Uterus (tissue), 4 donors: ENCODE measurements around the gene FAM216B. TPM values are rescaled to one million over a fixed set of nuclear protein-coding genes. Genes with fewer than 3 reads are reported as not detected.

Source experiments
- DNase-seq, 2 donors: peaks; one replicate each; pipeline ENCODE4 v3.0.0-alpha.2; 2019 to 2020
- H3K27ac ChIP-seq, 2 donors: fragments of 200-600 bp; sonication (generic); 1 replicate in 1 of 2; 2 replicates in 1 of 2; pipeline ENCODE4 v1.5.1; 2016 to 2018
- H3K27me3 ChIP-seq, 2 donors: fragments of 200-600 bp; sonication (generic); one replicate each; pipeline ENCODE4 v1.5.1; 2018 to 2019; ENCODE audit warnings: control low read depth in 1 of 2
- H3K36me3 ChIP-seq, 2 donors: fragments of 200-600 bp; sonication (generic); one replicate each; pipeline ENCODE4 v1.5.1; 2019; ENCODE audit warnings: control low read depth in 1 of 2
- H3K4me1 ChIP-seq, 2 donors: fragments of 200-600 bp; sonication (generic); one replicate each; pipeline ENCODE4 v1.5.1; 2018 to 2019; ENCODE audit warnings: control low read depth in 1 of 2
- H3K4me3 ChIP-seq, 2 donors: fragments of 200-600 bp; sonication (generic); 1 replicate in 1 of 2; 2 replicates in 1 of 2; pipeline ENCODE4 v1.5.1; 2018 to 2019; ENCODE audit warnings: mild to moderate bottlenecking in 1 of 2
- H3K9me3 ChIP-seq, 2 donors: fragments of 200-600 bp; sonication (generic); one replicate each; pipeline ENCODE4 v1.5.1; 2019; ENCODE audit warnings: control low read depth in 1 of 2
- POLR2A ChIP-seq, 2 donors: fragments of 450-650 bp; IDR thresholded peaks; one replicate each; pipeline ENCODE4 v1.6.1; 2016; ENCODE audit warnings: antibody characterized with exemption in 2 of 2, mild to moderate bottlenecking in 1 of 2, moderate library complexity in 1 of 2
- intact Hi-C: fragments of 100-400 bp; cut with DNase I; formaldehyde crosslinking; loops from one replicate; pipeline ENCODE4 v1.15.1; 2023; ENCODE audit warnings: low total_unique reads
- total RNA-seq, 4 donors: library from RNA; depleted of rRNA in 3 of 4; stranded (reverse); fragments of >200 nt in 3 of 4; gene quantifications; one replicate each; pipeline versions ENCODE4 v1.1.0 to v1.2.4, GENCODE V29; 2014 to 2023
- TF ChIP-seq, protein P1 (sequence below), 4 experiments: fragments of 200-600 bp in 2 of 4; fragments of 450-650 bp in 2 of 4; sonication (generic) in 2 of 4; IDR thresholded peaks; one replicate each; pipeline ENCODE4 v1.5.1; 2016 to 2019; ENCODE audit warnings: antibody characterized with exemption in 4 of 4, mild to moderate bottlenecking in 2 of 4, moderate library complexity in 1 of 4
- donor health status: DM: yes; HTN: yes; CAD: no.

Gene FAM216B
- total RNA-seq, 4 donors from 2014 or later, result 0.27 to 6.2 (median 0.59) TPM; not detected in 1

GRCh38 chr13:42803563-42804204 is 22.3 kb downstream of the FAM216B start:
- no peak for TF ChIP-seq POLR2A (IDR thresholded peaks at IDR 0.05)
- TF ChIP-seq, protein P1, sequence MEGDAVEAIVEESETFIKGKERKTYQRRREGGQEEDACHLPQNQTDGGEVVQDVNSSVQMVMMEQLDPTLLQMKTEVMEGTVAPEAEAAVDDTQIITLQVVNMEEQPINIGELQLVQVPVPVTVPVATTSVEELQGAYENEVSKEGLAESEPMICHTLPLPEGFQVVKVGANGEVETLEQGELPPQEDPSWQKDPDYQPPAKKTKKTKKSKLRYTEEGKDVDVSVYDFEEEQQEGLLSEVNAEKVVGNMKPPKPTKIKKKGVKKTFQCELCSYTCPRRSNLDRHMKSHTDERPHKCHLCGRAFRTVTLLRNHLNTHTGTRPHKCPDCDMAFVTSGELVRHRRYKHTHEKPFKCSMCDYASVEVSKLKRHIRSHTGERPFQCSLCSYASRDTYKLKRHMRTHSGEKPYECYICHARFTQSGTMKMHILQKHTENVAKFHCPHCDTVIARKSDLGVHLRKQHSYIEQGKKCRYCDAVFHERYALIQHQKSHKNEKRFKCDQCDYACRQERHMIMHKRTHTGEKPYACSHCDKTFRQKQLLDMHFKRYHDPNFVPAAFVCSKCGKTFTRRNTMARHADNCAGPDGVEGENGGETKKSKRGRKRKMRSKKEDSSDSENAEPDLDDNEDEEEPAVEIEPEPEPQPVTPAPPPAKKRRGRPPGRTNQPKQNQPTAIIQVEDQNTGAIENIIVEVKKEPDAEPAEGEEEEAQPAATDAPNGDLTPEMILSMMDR (IDR thresholded peaks at IDR 0.05), result no peak
- Histone ChIP-seq H3K9me3 (no peaks in the 10 kb centered on the region), H3K4me3 (no peak overlapping the region), H3K27me3 (no peaks in the 10 kb centered on the region), H3K4me1 (no peaks in the 10 kb centered on the region), H3K27ac (no peak overlapping the region), H3K36me3 (no peaks in the 10 kb centered on the region)
- no peak for DNase-seq
- intact Hi-C loops, result no loop called here

DNA sequence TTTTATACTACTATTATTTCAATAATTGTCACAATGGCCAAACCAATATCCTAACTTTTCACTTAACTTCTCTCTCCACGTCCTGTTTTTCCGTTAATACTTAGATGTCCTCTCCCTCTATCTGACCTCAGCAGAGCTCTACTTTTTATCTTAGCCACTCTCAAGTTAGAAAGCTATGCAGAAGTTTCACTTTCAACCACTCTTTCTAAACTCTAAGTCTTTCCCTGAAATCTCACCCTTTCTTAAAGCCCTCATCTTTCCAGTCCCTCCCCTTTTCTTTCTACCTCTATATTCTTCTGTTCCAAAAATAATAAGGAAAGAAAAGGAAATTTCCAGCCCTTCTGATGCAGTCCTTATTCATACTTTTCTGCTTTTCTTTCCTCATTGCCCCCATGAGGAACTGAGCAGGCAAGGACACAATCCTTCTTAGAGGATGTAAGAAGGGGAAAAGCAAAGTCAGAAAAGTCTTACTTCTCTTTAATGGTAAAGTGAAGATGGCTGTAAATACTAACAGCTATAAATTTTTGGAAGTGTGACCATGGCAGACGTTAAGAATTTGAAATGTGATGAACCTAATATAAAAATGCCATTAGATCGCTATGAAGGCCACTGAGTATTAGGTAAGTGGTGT is 23.0 kb downstream of the FAM216B start:
- Histone ChIP-seq H3K9me3 (no peaks in the 10 kb centered on the region), H3K27me3 (no peaks in the 10 kb centered on the region), H3K4me1 (no peaks in the 10 kb centered on the region), H3K36me3 (no peaks in the 10 kb centered on the region), H3K27ac (no peak overlapping the region), H3K4me3 (no peak overlapping the region)
- no peak for DNase-seq
- no peak for TF ChIP-seq POLR2A (IDR thresholded peaks at IDR 0.05)
- TF ChIP-seq, protein P1 (IDR thresholded peaks at IDR 0.05), result no peak
- intact Hi-C loops, result no loop called here

DNA sequence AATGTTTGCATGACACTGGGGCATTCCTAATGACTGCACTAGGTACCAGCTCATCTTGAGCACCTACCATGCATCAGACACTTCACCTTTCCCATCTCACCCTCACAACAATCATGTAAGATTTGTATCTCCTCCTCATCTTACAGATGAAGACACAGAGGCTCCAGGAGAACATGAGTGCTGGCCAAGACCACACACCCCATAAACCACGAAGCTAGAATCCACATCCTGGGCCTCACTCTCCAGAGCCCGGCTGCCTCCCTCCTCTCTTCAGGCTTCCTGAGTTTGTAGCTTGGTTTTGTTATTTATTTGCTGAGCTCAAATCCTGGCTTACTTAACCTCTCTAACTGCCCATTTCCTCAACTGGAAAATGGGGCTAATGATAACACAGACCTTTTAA is 25.9 kb downstream of the FAM216B start:
- DNase-seq, result no peak
- H3K9me3 ChIP-seq, result no peaks in the 10 kb centered on the region
- H3K27ac ChIP-seq, result no peak overlapping the region

GRCh38 chr13:42807866-42808265 is 26.5 kb downstream of the FAM216B start:
- no peaks in the 10 kb centered on the region for H3K36me3 ChIP-seq
- DNase-seq, result no peak
- no peaks in the 10 kb centered on the region for H3K9me3 ChIP-seq
- TF ChIP-seq, protein P1 (IDR thresholded peaks at IDR 0.05), result no peak
- TF ChIP-seq POLR2A (IDR thresholded peaks at IDR 0.05), result no peak
- no peak overlapping the region for H3K27ac ChIP-seq
- no peaks in the 10 kb centered on the region for H3K4me1 ChIP-seq
- intact Hi-C loops, result no loop called here
- no peak overlapping the region for H3K4me3 ChIP-seq
- no peaks in the 10 kb centered on the region for H3K27me3 ChIP-seq

More for the DNA sequence above, 25.9 kb downstream of the FAM216B start:
- Histone ChIP-seq H3K36me3 (no peaks in the 10 kb centered on the region), H3K27me3 (no peaks in the 10 kb centered on the region), H3K4me3 (no peak overlapping the region), H3K4me1 (no peaks in the 10 kb centered on the region)
- intact Hi-C loops, result no loop called here
- TF ChIP-seq POLR2A (IDR thresholded peaks at IDR 0.05), result no peak

DNA sequence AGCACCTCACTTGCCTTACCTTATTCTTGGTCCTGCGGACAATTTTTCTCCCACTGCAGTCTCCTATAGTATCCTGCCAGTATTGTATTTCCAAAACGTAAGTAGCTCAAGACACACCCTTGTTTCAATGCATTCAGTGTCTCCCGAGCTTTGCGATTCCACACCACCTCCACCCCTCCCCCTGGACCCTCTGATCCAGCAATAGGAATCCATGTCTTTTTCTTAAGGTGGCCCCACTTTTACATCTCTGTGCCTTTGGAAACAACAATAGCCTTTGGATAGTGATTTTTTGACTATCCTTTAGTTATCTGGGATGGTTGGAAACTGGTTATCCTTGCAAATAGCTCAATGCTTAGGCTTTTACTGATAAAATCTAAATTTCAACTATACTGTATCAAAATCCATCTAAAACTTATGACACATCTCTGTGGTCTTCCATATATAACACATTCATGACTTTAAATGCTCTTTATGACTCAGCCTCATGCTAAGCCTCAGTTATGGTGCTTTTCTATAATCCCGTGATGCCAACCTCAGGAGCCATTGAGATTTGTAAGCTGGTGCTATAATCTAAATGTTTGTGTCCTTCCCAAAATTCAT is 27.1 kb downstream of the FAM216B start:
- no peaks in the 10 kb centered on the region for H3K27me3 ChIP-seq
- no peaks in the 10 kb centered on the region for H3K36me3 ChIP-seq
- no peak overlapping the region for H3K27ac ChIP-seq
- H3K9me3 ChIP-seq, result no peaks in the 10 kb centered on the region
- DNase-seq, result no peak
- H3K4me1 ChIP-seq, result no peaks in the 10 kb centered on the region
- intact Hi-C loops, result no loop called here
- H3K4me3 ChIP-seq, result no peak overlapping the region
- no peak for TF ChIP-seq POLR2A (IDR thresholded peaks at IDR 0.05)
- TF ChIP-seq, protein P1 (IDR thresholded peaks at IDR 0.05), result no peak
